Keratinocyte (primary cell): ENCODE measurements around the gene USP13. TPM values are rescaled to one million over a fixed set of nuclear protein-coding genes. Genes with fewer than 3 reads are reported as not detected.

ENCODE experiments used
- DNase-seq: peaks from one replicate; pipeline ENCODE4 v3.0.0-alpha.2; 2011; ENCODE audit warnings: low read depth, missing footprints, low spot score
- FAIRE-seq: peaks from 2 replicates; lab custom pipeline; 2011; peaks lifted over from hg19 to GRCh38; lab: Jason Lieb, UNC
- H2AFZ ChIP-seq: 2 replicates; pipeline ENCODE4 v1.6.0; 2012; ENCODE audit warnings: low read length, control low read depth, inconsistent platforms; ENCODE audit not compliant: control insufficient read depth
- H3K27ac ChIP-seq: 2 replicates; pipeline ENCODE4 v1.5.1; 2011; ENCODE audit warnings: low read length; ENCODE audit not compliant: control insufficient read depth, insufficient read depth
- H3K27me3 ChIP-seq: 3 replicates; pipeline ENCODE4 v1.6.0; 2011; ENCODE audit warnings: low read length; ENCODE audit not compliant: control insufficient read depth, insufficient read depth; ENCODE audit errors: extremely low read depth
- H3K36me3 ChIP-seq, 2 experiments: 2 replicates in 1 of 2; 3 replicates in 1 of 2; pipeline ENCODE4 v1.5.1; 2011; ENCODE audit warnings: low read length in 2 of 2, mild to moderate bottlenecking in 1 of 2; ENCODE audit not compliant: control insufficient read depth in 2 of 2, insufficient read depth in 2 of 2; ENCODE audit errors: extremely low read depth in 1 of 2
- H3K4me1 ChIP-seq: 3 replicates; pipeline ENCODE4 v1.5.1; 2011; ENCODE audit warnings: low read length; ENCODE audit not compliant: control insufficient read depth, insufficient read depth; ENCODE audit errors: extremely low read depth
- H3K4me2 ChIP-seq: 3 replicates; pipeline ENCODE4 v1.6.0; 2011; ENCODE audit warnings: low read depth, low read length; ENCODE audit not compliant: control insufficient read depth, insufficient read depth; ENCODE audit errors: extremely low read depth
- H3K4me3 ChIP-seq, 3 experiments: fragments of 200-600 bp in 1 of 3; sonication (generic) in 1 of 3; 2 replicates in 2 of 3; 3 replicates in 1 of 3; pipeline ENCODE4 v1.5.1; 2011 to 2016; ENCODE audit warnings: low read length in 3 of 3, mild to moderate bottlenecking in 3 of 3, control low read depth in 2 of 3, inconsistent platforms in 1 of 3, low read depth in 1 of 3, mixed read lengths in 1 of 3, mixed run types in 1 of 3, moderate library complexity in 1 of 3; ENCODE audit not compliant: control insufficient read depth in 2 of 3, insufficient read depth in 2 of 3; ENCODE audit errors: extremely low read depth in 1 of 3
- H3K79me2 ChIP-seq: 2 replicates; pipeline ENCODE4 v1.6.0; 2012; ENCODE audit warnings: low read length; ENCODE audit not compliant: control insufficient read depth, insufficient read depth
- H3K9ac ChIP-seq: 3 replicates; pipeline ENCODE4 v1.6.0; 2011; ENCODE audit warnings: low read length; ENCODE audit not compliant: control insufficient read depth, insufficient read depth; ENCODE audit errors: extremely low read depth
- H3K9me1 ChIP-seq: 3 replicates; pipeline ENCODE4 v1.6.0; 2011; ENCODE audit warnings: low read length; ENCODE audit not compliant: control insufficient read depth, insufficient read depth; ENCODE audit errors: extremely low read depth
- H3K9me3 ChIP-seq: 2 replicates; pipeline ENCODE4 v1.5.1; 2012; ENCODE audit warnings: low read depth, low read length; ENCODE audit not compliant: control insufficient read depth
- H4K20me1 ChIP-seq: 3 replicates; pipeline ENCODE4 v1.6.0; 2011; ENCODE audit warnings: low read length; ENCODE audit not compliant: control insufficient read depth, insufficient read depth; ENCODE audit errors: extremely low read depth
- EZH2 ChIP-seq: IDR thresholded peaks from one replicate; pipeline ENCODE4 v1.6.1; 2012; ENCODE audit warnings: inconsistent platforms, mild to moderate bottlenecking, low read length, moderate library complexity
- dilution Hi-C: fragments of 300-500 bp; cut with MboI; formaldehyde crosslinking; loops from one replicate; pipeline ENCODE4 v1.7.0; 2020; ENCODE audit warnings: low sequenced_read_pairs; ENCODE audit not compliant: extremely low pct_ligation_motif_present
- polyA plus RNA-seq, 5 experiments: library from polyadenylated mRNA; depleted of rRNA in 3 of 5; stranded (reverse) in 3 of 5; stranded (forward) in 1 of 5; unstranded in 1 of 5; fragments of >200 nt; gene quantifications; 1 replicate in 1 of 5; 2 replicates in 3 of 5; 3 replicates in 1 of 5; pipeline versions ENCODE4 v1.2.1 to v1.2.3, GENCODE V29; 2011 to 2012; ENCODE audit warnings: missing spikeins in 2 of 5, low read depth in 1 of 5, low replicate concordance in 1 of 5
- TF ChIP-seq, protein P1 (sequence below), 3 experiments: IDR thresholded peaks in 1 of 3; conservative IDR thresholded peaks in 1 of 3; optimal IDR thresholded peaks in 1 of 3; 2 replicates in 2 of 3; 3 replicates in 1 of 3; pipeline versions ENCODE3 to v1.5.1; 2011; ENCODE audit warnings: low read length in 3 of 3, mild to moderate bottlenecking in 3 of 3, moderate library complexity in 2 of 3, control low read depth in 1 of 3, inconsistent platforms in 1 of 3; ENCODE audit not compliant: insufficient read depth in 2 of 3; ENCODE audit errors: extremely low read depth in 1 of 3

USP13 gene
- polyA plus RNA-seq, 1 donor (not counting 4 experiments of a cell fraction or from before 2014, with no cell fraction given), result 3.3 TPM

DNA sequence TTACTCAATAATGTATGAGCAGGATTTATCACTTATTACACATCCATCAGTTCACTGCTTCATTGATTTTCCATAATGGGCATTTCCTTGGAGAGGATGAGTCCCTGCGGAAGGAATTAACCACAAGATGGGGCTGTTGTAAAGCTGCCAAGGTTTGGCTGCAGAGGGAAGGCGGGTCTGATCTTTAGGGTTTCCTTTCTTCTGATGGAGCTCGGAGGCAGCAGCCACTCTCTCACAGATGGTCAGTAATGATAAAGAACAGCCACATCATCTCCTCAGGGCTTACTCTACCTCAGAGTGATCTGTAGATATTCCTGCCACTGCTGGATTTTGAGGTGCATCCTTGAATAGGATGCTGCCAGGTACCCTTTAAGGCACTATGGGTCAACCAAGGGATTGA lies 115.2 kb downstream of the USP13 start:
- Histone ChIP-seq H3K4me3 (no peak overlapping the region), H3K9me3 (no peaks in the 10 kb centered on the region), H3K27ac (no peak overlapping the region), H3K4me1 (no peaks in the 10 kb centered on the region), H3K9me1 (no peaks in the 10 kb centered on the region), H3K9ac (no peak overlapping the region), H3K27me3 (no peaks in the 10 kb centered on the region), H3K36me3 (peaks cover 0 to 4% of the 10 kb centered on the region in 2 experiments), H2AFZ (no peak overlapping the region), H4K20me1 (no peaks in the 10 kb centered on the region), H3K79me2 (no peaks in the 10 kb centered on the region), H3K4me2 (no peak overlapping the region)
- dilution Hi-C loops, result no loop called here
- no peak for TF ChIP-seq EZH2
- TF ChIP-seq, protein P1, sequence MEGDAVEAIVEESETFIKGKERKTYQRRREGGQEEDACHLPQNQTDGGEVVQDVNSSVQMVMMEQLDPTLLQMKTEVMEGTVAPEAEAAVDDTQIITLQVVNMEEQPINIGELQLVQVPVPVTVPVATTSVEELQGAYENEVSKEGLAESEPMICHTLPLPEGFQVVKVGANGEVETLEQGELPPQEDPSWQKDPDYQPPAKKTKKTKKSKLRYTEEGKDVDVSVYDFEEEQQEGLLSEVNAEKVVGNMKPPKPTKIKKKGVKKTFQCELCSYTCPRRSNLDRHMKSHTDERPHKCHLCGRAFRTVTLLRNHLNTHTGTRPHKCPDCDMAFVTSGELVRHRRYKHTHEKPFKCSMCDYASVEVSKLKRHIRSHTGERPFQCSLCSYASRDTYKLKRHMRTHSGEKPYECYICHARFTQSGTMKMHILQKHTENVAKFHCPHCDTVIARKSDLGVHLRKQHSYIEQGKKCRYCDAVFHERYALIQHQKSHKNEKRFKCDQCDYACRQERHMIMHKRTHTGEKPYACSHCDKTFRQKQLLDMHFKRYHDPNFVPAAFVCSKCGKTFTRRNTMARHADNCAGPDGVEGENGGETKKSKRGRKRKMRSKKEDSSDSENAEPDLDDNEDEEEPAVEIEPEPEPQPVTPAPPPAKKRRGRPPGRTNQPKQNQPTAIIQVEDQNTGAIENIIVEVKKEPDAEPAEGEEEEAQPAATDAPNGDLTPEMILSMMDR (optimal IDR thresholded peaks at IDR 0.05 in 1 of 3, IDR thresholded peaks at IDR 0.05 in 1 of 3, conservative IDR thresholded peaks at IDR 0.05 in 1 of 3; ENCODE audit: extremely low read depth in 1 of 3, insufficient read depth in 2 of 3, low read length in 3 of 3), result peak; percentile 53 to 66 (median 56)
- FAIRE-seq (no peak), DNase-seq (no peak)

DNA sequence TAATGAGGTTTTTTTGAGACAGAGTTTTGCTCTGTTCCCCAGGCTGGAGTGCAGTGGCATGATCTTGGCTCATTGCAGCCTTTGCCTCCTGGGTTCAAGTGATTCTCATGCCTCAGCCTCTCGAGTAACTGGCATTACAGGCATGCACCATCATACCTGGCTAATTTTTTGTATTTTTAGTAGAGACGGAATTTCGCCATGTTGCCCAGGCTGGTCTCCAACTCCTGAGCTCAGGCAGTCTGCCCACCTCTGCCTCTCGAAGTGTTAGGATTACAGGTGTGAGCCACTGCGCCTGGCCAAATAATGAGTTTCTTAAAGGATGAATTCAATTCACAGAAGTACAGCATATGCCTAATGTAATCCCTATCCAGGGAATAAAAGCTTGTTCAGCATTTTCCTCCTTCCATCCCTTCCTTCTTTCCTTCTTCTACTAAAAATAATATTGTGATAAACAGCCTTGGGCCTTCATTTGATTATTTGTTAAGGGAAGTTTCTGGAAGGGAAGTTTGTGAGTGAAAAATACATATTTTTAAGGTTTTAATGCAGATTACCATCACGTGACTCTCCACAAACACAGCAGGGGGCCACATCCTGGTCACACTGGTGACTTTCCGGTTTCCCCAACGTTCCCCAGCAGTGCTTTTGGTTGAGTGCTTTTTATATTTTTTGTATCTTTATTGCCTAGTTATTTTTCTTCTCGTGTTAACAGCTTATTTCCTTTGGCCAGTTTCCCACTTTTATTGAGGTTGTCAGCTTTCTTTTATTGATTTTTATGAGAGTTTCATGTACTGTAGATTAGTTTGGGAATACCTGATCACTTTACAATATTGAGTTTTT lies 116.8 kb downstream of the USP13 start:
- H3K4me3 ChIP-seq, result no peak overlapping the region
- H3K27ac ChIP-seq, result no peak overlapping the region
- DNase-seq, result no peak
- H2AFZ ChIP-seq, result no peak overlapping the region
- H3K27me3 ChIP-seq, result no peaks in the 10 kb centered on the region
- no peaks in the 10 kb centered on the region for H3K79me2 ChIP-seq
- TF ChIP-seq, protein P1 (optimal IDR thresholded peaks at IDR 0.05 in 1 of 3, IDR thresholded peaks at IDR 0.05 in 1 of 3, conservative IDR thresholded peaks at IDR 0.05 in 1 of 3; ENCODE audit: extremely low read depth in 1 of 3, insufficient read depth in 2 of 3, low read length in 3 of 3), result no peak
- TF ChIP-seq EZH2, result no peak
- peaks cover 0 to 4% of the 10 kb centered on the region in 2 experiments for H3K36me3 ChIP-seq
- H3K9me3 ChIP-seq, result no peaks in the 10 kb centered on the region
- dilution Hi-C loops, result no loop called here
- no peak overlapping the region for H3K9ac ChIP-seq
- H4K20me1 ChIP-seq, result no peaks in the 10 kb centered on the region
- FAIRE-seq, result no peak
- no peaks in the 10 kb centered on the region for H3K9me1 ChIP-seq
- H3K4me2 ChIP-seq, result no peak overlapping the region
- no peaks in the 10 kb centered on the region for H3K4me1 ChIP-seq
